Measurements from ENCODE around the gene SH2D7. TPM values are rescaled to one million over a fixed set of nuclear protein-coding genes. Genes with fewer than 3 reads are reported as not detected.

The SH2D7 gene
- total RNA-seq, 1 donor from 2014 or later: 0.07 TPM

- intact Hi-C loops (cut with micrococcal nuclease): loop anchor here (1.0 to 5.0 kb wide), 6 partner anchors 26 to 73 kb away; partner anchors contain the start of gene IDH3A
Measured at GRCh38 chr15:78076231-78077052, 15.9 kb upstream of the SH2D7 start.

GRCh38 chr15:78077053-78077870, 15.1 kb upstream of the SH2D7 start, which contains the start of gene TBC1D2B:
Gene TBC1D2B, minus strand, starts transcription at chr15:78077711. Its CDS starts 59 bp downstream, at chr15:78077652.
- intact Hi-C loops (cut with micrococcal nuclease): loop anchor here (1.0 to 5.0 kb wide), 6 partner anchors 26 to 72 kb away; partner anchors contain the start of gene IDH3A

- intact Hi-C loops (cut with micrococcal nuclease): loop anchor here (1.0 to 5.0 kb wide), 6 partner anchors 25 to 71 kb away; partner anchors contain the start of gene IDH3A
Measured at GRCh38 chr15:78077871-78078210, 14.5 kb upstream of the SH2D7 start.

GRCh38 chr15:78079298-78080087, 12.9 kb upstream of the SH2D7 start:
- intact Hi-C loops (cut with micrococcal nuclease): loop anchor here (5.0 kb wide), 1 partner anchor 62 kb away; no protein-coding TSS in a partner anchor

GRCh38 chr15:78080088-78080460, 12.3 kb upstream of the SH2D7 start:
- intact Hi-C loops (cut with micrococcal nuclease): no loop called here

- intact Hi-C loops (cut with micrococcal nuclease): no loop called here
Measured at GRCh38 chr15:78082106-78082742, 10.1 kb upstream of the SH2D7 start.

GRCh38 chr15:78082743-78083110, 9.6 kb upstream of the SH2D7 start:
- intact Hi-C loops (cut with micrococcal nuclease): no loop called here

- intact Hi-C loops (cut with micrococcal nuclease): no loop called here
Measured at GRCh38 chr15:78083186-78083585, 9.2 kb upstream of the SH2D7 start.

GRCh38 chr15:78083687-78084448, 8.5 kb upstream of the SH2D7 start:
- intact Hi-C loops (cut with micrococcal nuclease): no loop called here

GRCh38 chr15:78084449-78084750, 8.0 kb upstream of the SH2D7 start:
- intact Hi-C loops (cut with micrococcal nuclease): no loop called here

GRCh38 chr15:78085928-78086327, 6.4 kb upstream of the SH2D7 start:
- intact Hi-C loops (cut with micrococcal nuclease): no loop called here

GRCh38 chr15:78087951-78088772, 4.2 kb upstream of the SH2D7 start:
- intact Hi-C loops (cut with micrococcal nuclease): no loop called here

- intact Hi-C loops (cut with micrococcal nuclease): no loop called here
Measured at GRCh38 chr15:78088773-78089080, 3.6 kb upstream of the SH2D7 start.

GRCh38 chr15:78090422-78091063, 1.8 kb upstream of the SH2D7 start:
- intact Hi-C loops (cut with micrococcal nuclease): no loop called here

- intact Hi-C loops (cut with micrococcal nuclease): no loop called here
Measured at GRCh38 chr15:78093242-78094020, 1.1 kb downstream of the SH2D7 start.

- intact Hi-C loops (cut with micrococcal nuclease): no loop called here
Measured at GRCh38 chr15:78097667-78098066, 5.3 kb downstream of the SH2D7 start.

- intact Hi-C loops (cut with micrococcal nuclease): no loop called here
Measured at GRCh38 chr15:78098131-78098755, 5.9 kb downstream of the SH2D7 start.

GRCh38 chr15:78100886-78101285, 8.5 kb downstream of the SH2D7 start:
- intact Hi-C loops (cut with micrococcal nuclease): no loop called here
